Thoracic aorta (tissue), 2 donors: ENCODE data around the gene SPTBN4. TPM values are rescaled to one million over a fixed set of nuclear protein-coding genes. Genes with fewer than 3 reads are reported as not detected.
A peak's percentile ranks its signal among the peaks of the same experiment; 100 is the strongest.
"Not testable (repeated sequence)": the region's sequence is repeated elsewhere in the genome, so short reads cannot be mapped to it uniquely, and the experiment has no call there.

Source experiments
- ATAC-seq: fragments of 150-250 bp; one replicate; pipeline ENCODE4 v1.8.0; 2017; ENCODE audit warnings: low read depth; ENCODE audit not compliant: insufficient number of reproducible peaks, low FRiP score
- DNase-seq: peaks from one replicate; pipeline ENCODE4 v3.0.0-alpha.2; 2020; ENCODE audit warnings: low spot score
- H3K27ac ChIP-seq, 2 donors: fragments of 200-600 bp; sonication (generic); 1 replicate in 1 of 2; 2 replicates in 1 of 2; pipeline ENCODE4 v1.5.1; 2016; ENCODE audit warnings: mild to moderate bottlenecking in 2 of 2, moderate library complexity in 2 of 2
- H3K27me3 ChIP-seq: fragments of 200-600 bp; sonication (generic); replicated peaks from 2 replicates; pipeline ENCODE4 v1.6.0; 2016; ENCODE audit warnings: mild to moderate bottlenecking; ENCODE audit not compliant: insufficient read depth
- H3K36me3 ChIP-seq: fragments of 200-600 bp; sonication (generic); one replicate; pipeline ENCODE4 v1.5.1; 2016
- H3K4me1 ChIP-seq, 2 donors: fragments of 200-600 bp; sonication (generic); 1 replicate in 1 of 2; 2 replicates in 1 of 2; pipeline versions ENCODE4 v1.5.1 to v1.6.0; 2016; ENCODE audit warnings: low read depth in 2 of 2, mild to moderate bottlenecking in 1 of 2; ENCODE audit not compliant: control insufficient read depth in 1 of 2
- H3K4me3 ChIP-seq: fragments of 200-600 bp; sonication (generic); 2 replicates; pipeline ENCODE4 v1.5.1; 2016; ENCODE audit warnings: mild to moderate bottlenecking
- H3K9me3 ChIP-seq: fragments of 200-600 bp; sonication (generic); 2 replicates; pipeline ENCODE4 v1.5.1; 2016
- total RNA-seq, 2 donors: library from RNA; depleted of rRNA; stranded (reverse); fragments of >200 nt; gene quantifications; one replicate each; pipeline versions ENCODE4 v1.1.0 to v1.2.3, GENCODE V29; 2016
- TF ChIP-seq, protein P1 (sequence below): fragments of 200-600 bp; sonication (generic); IDR thresholded peaks from one replicate; pipeline ENCODE4 v1.5.1; 2019; ENCODE audit warnings: antibody characterized with exemption

Gene SPTBN4
- total RNA-seq, 2 donors from 2014 or later: 2.0 to 7.0 TPM

- DNase-seq: no peak
- Histone ChIP-seq H3K27me3 (no peaks in the 10 kb centered on the region), H3K9me3 (no peaks in the 10 kb centered on the region), H3K27ac (no peak overlapping the region), H3K4me3 (no peak overlapping the region), H3K36me3 (peaks cover 56% of the 10 kb centered on the region), H3K4me1 (peaks cover 0 to 6% of the 10 kb centered on the region in 2 donors)
- TF ChIP-seq, protein P1, sequence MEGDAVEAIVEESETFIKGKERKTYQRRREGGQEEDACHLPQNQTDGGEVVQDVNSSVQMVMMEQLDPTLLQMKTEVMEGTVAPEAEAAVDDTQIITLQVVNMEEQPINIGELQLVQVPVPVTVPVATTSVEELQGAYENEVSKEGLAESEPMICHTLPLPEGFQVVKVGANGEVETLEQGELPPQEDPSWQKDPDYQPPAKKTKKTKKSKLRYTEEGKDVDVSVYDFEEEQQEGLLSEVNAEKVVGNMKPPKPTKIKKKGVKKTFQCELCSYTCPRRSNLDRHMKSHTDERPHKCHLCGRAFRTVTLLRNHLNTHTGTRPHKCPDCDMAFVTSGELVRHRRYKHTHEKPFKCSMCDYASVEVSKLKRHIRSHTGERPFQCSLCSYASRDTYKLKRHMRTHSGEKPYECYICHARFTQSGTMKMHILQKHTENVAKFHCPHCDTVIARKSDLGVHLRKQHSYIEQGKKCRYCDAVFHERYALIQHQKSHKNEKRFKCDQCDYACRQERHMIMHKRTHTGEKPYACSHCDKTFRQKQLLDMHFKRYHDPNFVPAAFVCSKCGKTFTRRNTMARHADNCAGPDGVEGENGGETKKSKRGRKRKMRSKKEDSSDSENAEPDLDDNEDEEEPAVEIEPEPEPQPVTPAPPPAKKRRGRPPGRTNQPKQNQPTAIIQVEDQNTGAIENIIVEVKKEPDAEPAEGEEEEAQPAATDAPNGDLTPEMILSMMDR: no peak
- ATAC-seq: no peak
These were observed 155.4 kb downstream of the SPTBN4 start for GRCh38 chr19:40621966-40622772.

DNA sequence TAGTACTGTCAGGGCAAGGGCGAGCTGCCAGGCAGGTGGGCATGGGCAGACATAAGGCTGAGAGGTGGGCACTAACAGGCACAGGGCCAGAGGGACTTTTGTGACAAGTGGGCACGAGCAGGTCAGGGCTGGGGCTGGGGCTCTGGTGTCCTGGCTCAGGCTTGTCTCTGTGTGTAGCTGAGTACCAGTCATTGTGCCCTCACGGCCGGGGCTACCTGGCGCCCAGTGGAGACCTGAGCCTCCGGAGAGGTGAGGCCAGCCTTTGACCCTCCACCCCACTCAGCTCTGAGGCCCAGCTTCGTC lies 155.9 kb downstream of the SPTBN4 start:
- Histone ChIP-seq H3K27ac (peak overlapping the region in 1 of 2 donors; percentile 17), H3K36me3 (peaks cover 58% of the 10 kb centered on the region), H3K4me1 (peaks cover 0 to 6% of the 10 kb centered on the region in 2 donors), H3K4me3 (no peak overlapping the region), H3K9me3 (no peaks in the 10 kb centered on the region), H3K27me3 (no peaks in the 10 kb centered on the region)
- ATAC-seq (no peak), DNase-seq (no peak)
- TF ChIP-seq, protein P1: no peak

DNA sequence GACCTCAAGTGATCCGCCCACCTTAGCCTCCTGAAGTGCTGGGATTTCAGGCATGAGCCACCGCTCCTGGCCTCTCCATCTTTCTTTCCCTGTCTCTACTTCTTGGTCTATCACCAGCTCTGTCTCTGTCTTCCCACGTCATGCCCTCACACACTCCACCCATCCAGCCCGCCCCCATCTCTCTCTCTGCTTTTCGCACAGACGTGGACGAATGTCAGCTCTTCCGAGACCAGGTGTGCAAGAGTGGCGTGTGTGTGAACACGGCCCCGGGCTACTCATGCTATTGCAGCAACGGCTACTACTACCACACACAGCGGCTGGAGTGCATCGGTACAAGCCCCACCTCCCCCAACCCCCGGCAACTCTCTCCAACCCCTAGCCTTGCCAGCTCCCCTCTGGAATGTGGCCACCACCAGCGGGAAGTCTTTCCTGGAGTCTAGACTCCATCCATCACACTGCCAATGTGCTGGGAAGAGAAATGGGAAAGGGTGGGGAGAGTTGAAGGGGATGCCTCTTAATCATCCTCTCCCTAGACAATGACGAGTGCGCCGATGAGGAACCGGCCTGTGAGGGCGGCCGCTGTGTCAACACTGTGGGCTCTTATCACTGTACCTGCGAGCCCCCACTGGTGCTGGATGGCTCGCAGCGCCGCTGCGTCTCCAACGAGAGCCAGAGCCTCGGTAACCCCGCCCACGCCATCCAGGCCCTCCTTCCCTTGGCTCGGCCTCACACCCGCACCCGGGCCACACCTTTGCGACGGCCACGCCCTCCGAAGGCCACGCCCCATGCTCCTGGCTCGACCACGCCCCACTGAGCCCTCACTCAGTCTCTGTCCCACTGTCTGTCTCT lies 156.8 kb downstream of the SPTBN4 start:
- H3K27me3 ChIP-seq: no peaks in the 10 kb centered on the region
- TF ChIP-seq, protein P1: no peak
- no peaks in the 10 kb centered on the region for H3K9me3 ChIP-seq
- DNase-seq (no peak), ATAC-seq (no peak)
- peaks cover 0 to 6% of the 10 kb centered on the region in 2 donors for H3K4me1 ChIP-seq
- H3K27ac ChIP-seq: peak overlapping the region; percentile 15 to 17
- H3K36me3 ChIP-seq: peaks cover 64% of the 10 kb centered on the region
- H3K4me3 ChIP-seq: no peak overlapping the region

DNA sequence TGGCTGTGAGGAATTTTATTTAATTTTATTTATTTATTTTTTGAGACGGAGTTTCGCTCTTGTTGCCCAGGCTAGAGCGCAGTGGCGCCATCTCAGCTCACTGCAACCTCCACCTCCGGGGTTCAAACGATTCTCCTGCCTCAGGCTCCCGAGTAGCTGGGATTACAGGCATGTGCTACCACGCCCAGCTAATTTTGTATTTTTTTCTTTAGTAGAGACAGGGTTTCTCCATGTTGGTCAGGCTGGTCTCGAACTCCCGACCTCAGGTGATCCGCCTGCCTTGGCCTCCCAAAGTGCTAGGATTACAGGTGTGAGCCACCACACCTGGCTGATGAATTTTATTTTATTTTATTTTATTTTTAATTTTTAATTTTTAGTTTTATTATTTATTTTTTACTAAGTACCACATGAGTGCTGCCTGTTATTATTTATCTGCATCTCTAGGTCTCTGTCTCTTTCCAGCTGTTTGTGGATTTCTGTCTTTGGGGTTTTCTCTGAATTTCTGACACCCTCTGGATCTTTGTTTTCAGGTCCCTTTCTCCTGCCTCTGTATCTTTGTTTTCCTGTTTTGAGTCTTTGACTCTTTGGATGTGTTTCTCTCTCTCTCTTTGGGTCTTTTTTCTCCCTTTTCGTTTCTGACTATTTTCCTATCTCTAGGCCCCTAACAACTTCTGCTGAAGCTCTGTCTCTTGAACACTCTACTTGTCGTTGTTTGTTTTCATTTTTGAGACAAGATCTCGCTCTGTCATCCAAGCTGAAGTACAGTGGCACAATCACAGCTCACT lies 157.8 kb downstream of the SPTBN4 start:
- H3K9me3 ChIP-seq, ATAC-seq, H3K4me1 ChIP-seq, DNase-seq, H3K27me3 ChIP-seq, H3K27ac ChIP-seq, H3K4me3 ChIP-seq: not testable (repeated sequence)
- H3K36me3 ChIP-seq: peaks cover 55% of the 10 kb centered on the region

- Histone ChIP-seq H3K27me3 (no peaks in the 10 kb centered on the region), H3K9me3 (no peaks in the 10 kb centered on the region), H3K4me3 (no peak overlapping the region), H3K4me1 (peaks cover 0 to 9% of the 10 kb centered on the region in 2 donors), H3K36me3 (peaks cover 50% of the 10 kb centered on the region), H3K27ac (peak overlapping the region in 1 of 2 donors; percentile 34)
- TF ChIP-seq, protein P1: no peak
- ATAC-seq (no peak), DNase-seq (no peak)
These were observed 158.8 kb downstream of the SPTBN4 start for GRCh38 chr19:40625406-40626120.
